ENCODE data around the gene SPOPL.

DNA sequence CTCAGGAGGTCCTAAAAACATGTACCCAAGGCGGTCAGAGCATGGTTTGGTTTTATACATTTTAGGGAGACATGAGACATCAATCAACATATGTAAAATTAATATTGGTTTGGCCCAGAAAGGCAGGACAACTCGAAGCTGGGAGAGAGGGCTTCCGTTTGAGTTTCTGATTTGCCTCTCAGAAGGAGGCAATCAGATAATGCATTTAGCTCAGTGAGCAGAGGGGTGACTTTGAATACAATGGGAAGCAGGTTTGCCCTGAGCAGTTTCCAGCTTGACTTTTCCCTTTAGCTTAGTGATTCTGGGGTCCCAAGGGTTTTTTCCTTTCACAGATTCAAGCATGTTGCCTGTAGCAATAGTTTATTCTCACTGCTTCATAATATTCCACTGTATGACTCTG, 12.6 kb downstream of the SPOPL start:
- TF ChIP-seq, protein P1, sequence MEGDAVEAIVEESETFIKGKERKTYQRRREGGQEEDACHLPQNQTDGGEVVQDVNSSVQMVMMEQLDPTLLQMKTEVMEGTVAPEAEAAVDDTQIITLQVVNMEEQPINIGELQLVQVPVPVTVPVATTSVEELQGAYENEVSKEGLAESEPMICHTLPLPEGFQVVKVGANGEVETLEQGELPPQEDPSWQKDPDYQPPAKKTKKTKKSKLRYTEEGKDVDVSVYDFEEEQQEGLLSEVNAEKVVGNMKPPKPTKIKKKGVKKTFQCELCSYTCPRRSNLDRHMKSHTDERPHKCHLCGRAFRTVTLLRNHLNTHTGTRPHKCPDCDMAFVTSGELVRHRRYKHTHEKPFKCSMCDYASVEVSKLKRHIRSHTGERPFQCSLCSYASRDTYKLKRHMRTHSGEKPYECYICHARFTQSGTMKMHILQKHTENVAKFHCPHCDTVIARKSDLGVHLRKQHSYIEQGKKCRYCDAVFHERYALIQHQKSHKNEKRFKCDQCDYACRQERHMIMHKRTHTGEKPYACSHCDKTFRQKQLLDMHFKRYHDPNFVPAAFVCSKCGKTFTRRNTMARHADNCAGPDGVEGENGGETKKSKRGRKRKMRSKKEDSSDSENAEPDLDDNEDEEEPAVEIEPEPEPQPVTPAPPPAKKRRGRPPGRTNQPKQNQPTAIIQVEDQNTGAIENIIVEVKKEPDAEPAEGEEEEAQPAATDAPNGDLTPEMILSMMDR (IDR thresholded peaks at IDR 0.05): no peak
- TF ChIP-seq POLR2A (IDR thresholded peaks at IDR 0.05): no peak

All from testis (tissue), 2 donors.